GM18502 (cell line): ENCODE results near the gene ARFGEF3.
"Not testable (repeated sequence)": the region's sequence is repeated elsewhere in the genome, so short reads cannot be mapped to it uniquely, and the experiment has no call there.

Experiments
- ATAC-seq: cut with Tn5 transposase; IDR thresholded peaks from one replicate; pipeline ENCODE4 v1.9.1; 2021; ENCODE audit warnings: mild to moderate bottlenecking; ENCODE audit not compliant: unreplicated experiment, poor library complexity

ARFGEF3 gene

GRCh38 chr6:138206862-138207261, 45.1 kb downstream of the ARFGEF3 start:
- ATAC-seq: no peak

- no peak for ATAC-seq
These were observed 49.4 kb downstream of the ARFGEF3 start for GRCh38 chr6:138211048-138211581.

- ATAC-seq: no peak
These were observed 49.9 kb downstream of the ARFGEF3 start for GRCh38 chr6:138211601-138212000.

GRCh38 chr6:138212530-138212929, 50.8 kb downstream of the ARFGEF3 start:
- ATAC-seq: not testable (repeated sequence)

GRCh38 chr6:138215093-138215782, 53.5 kb downstream of the ARFGEF3 start:
- ATAC-seq: no peak

GRCh38 chr6:138218449-138218848, 56.7 kb downstream of the ARFGEF3 start, which contains the start of gene PBOV1:
TSS of gene PBOV1 (minus strand) at chr6:138218491. CDS start at chr6:138218395, 96 bp downstream.
- no peak for ATAC-seq

- no peak for ATAC-seq
These were observed 57.7 kb downstream of the ARFGEF3 start for GRCh38 chr6:138219398-138219797.

GRCh38 chr6:138219901-138220300, 58.2 kb downstream of the ARFGEF3 start:
- ATAC-seq: no peak

GRCh38 chr6:138222901-138223546, 61.3 kb downstream of the ARFGEF3 start:
- no peak for ATAC-seq

- no peak for ATAC-seq
These were observed 64.2 kb downstream of the ARFGEF3 start for GRCh38 chr6:138225953-138226352.

GRCh38 chr6:138226700-138227315, 65.1 kb downstream of the ARFGEF3 start:
- ATAC-seq: no peak

- no peak for ATAC-seq
These were observed 65.6 kb downstream of the ARFGEF3 start for GRCh38 chr6:138227316-138227781.

GRCh38 chr6:138229072-138229471, 67.3 kb downstream of the ARFGEF3 start:
- ATAC-seq: no peak

GRCh38 chr6:138229663-138230179, 68.0 kb downstream of the ARFGEF3 start:
- no peak for ATAC-seq

- ATAC-seq: no peak
These were observed 68.5 kb downstream of the ARFGEF3 start for GRCh38 chr6:138230221-138230620.

GRCh38 chr6:138230759-138231380, 69.1 kb downstream of the ARFGEF3 start:
- ATAC-seq: no peak

- no peak for ATAC-seq
These were observed 69.7 kb downstream of the ARFGEF3 start for GRCh38 chr6:138231381-138231886.

- ATAC-seq: no peak
These were observed 72.6 kb downstream of the ARFGEF3 start for GRCh38 chr6:138234363-138234762.

- ATAC-seq: no peak
These were observed 73.5 kb downstream of the ARFGEF3 start for GRCh38 chr6:138235205-138235604.

GRCh38 chr6:138235693-138236092, 74.0 kb downstream of the ARFGEF3 start:
- ATAC-seq: no peak
